Fibroblast of peridontal ligament (primary cell): Measurements from ENCODE around the gene ABCA2.

Experiments used
- DNase-seq: peaks from one replicate; pipeline ENCODE4 v3.0.0-alpha.2; 2010; ENCODE audit errors: extremely low read depth

The ABCA2 gene

GRCh38 chr9:136962701-136963248, 65.3 kb downstream of the ABCA2 start:
- no peak for DNase-seq

- DNase-seq, result no peak
These were observed 65.9 kb downstream of the ABCA2 start for GRCh38 chr9:136962163-136962562.

- DNase-seq, result no peak
These were observed 66.6 kb downstream of the ABCA2 start for GRCh38 chr9:136961279-136962065.

- no peak for DNase-seq
These were observed 67.1 kb downstream of the ABCA2 start for GRCh38 chr9:136960938-136961275.

- no peak for DNase-seq
These were observed 67.7 kb downstream of the ABCA2 start for GRCh38 chr9:136960212-136960937.

- DNase-seq, result no peak
These were observed 68.9 kb downstream of the ABCA2 start for GRCh38 chr9:136958898-136959850.

GRCh38 chr9:136958473-136958872, 69.6 kb downstream of the ABCA2 start:
- DNase-seq, result no peak

GRCh38 chr9:136957901-136958300, 70.1 kb downstream of the ABCA2 start:
- DNase-seq, result no peak

GRCh38 chr9:136957461-136957860, 70.6 kb downstream of the ABCA2 start:
- DNase-seq, result no peak
